ENCODE data around the gene ZNF521. TPM values are rescaled to one million over a fixed set of nuclear protein-coding genes. Genes with fewer than 3 reads are reported as not detected.
A peak's percentile ranks its signal among the peaks of the same experiment; 100 is the strongest.

Gene ZNF521
- total RNA-seq, 1 donor from 2014 or later, result 58.7 TPM

GRCh38 chr18:25231327-25231691, 120.7 kb downstream of the ZNF521 start:
- Mint-ChIP-seq H3K4me3 (ENCODE audit: unreplicated experiment) (peak overlapping the region; percentile 22), H3K36me3 (ENCODE audit: unreplicated experiment) (no peaks in the 10 kb centered on the region), H3K27me3 (ENCODE audit: unreplicated experiment) (no peaks in the 10 kb centered on the region), H3K4me1 (ENCODE audit: low read depth, unreplicated experiment) (peaks cover 38% of the 10 kb centered on the region), H3K27ac (ENCODE audit: unreplicated experiment) (peak overlapping the region; percentile 92), H3K9me3 (ENCODE audit: unreplicated experiment) (peaks cover 3% of the 10 kb centered on the region)
- no peak for TF ChIP-seq CTCF (IDR thresholded peaks at IDR 0.05; ENCODE audit: partially characterized antibody, unreplicated experiment)
- DNase-seq, result no peak

GRCh38 chr18:25230658-25231326, 121.2 kb downstream of the ZNF521 start:
- DNase-seq, result no peak
- peaks cover 3% of the 10 kb centered on the region for H3K9me3 Mint-ChIP-seq (ENCODE audit: unreplicated experiment)
- peak overlapping the region; percentile 92 for H3K27ac Mint-ChIP-seq (ENCODE audit: unreplicated experiment)
- peaks cover 2% of the 10 kb centered on the region for H3K36me3 Mint-ChIP-seq (ENCODE audit: unreplicated experiment)
- H3K27me3 Mint-ChIP-seq (ENCODE audit: unreplicated experiment), result no peaks in the 10 kb centered on the region
- no peak for TF ChIP-seq CTCF (IDR thresholded peaks at IDR 0.05; ENCODE audit: partially characterized antibody, unreplicated experiment)
- H3K4me1 Mint-ChIP-seq (ENCODE audit: low read depth, unreplicated experiment), result peaks cover 35% of the 10 kb centered on the region
- H3K4me3 Mint-ChIP-seq (ENCODE audit: unreplicated experiment), result peak overlapping the region; percentile 22

- Mint-ChIP-seq H3K27me3 (ENCODE audit: unreplicated experiment) (peaks cover 2% of the 10 kb centered on the region), H3K4me1 (ENCODE audit: low read depth, unreplicated experiment) (peaks cover 35% of the 10 kb centered on the region), H3K4me3 (ENCODE audit: unreplicated experiment) (no peak overlapping the region), H3K9me3 (ENCODE audit: unreplicated experiment) (peaks cover 3% of the 10 kb centered on the region), H3K27ac (ENCODE audit: unreplicated experiment) (no peak overlapping the region), H3K36me3 (ENCODE audit: unreplicated experiment) (peaks cover 5% of the 10 kb centered on the region)
- TF ChIP-seq CTCF (IDR thresholded peaks at IDR 0.05; ENCODE audit: partially characterized antibody, unreplicated experiment), result no peak
- no peak for DNase-seq
Measured at GRCh38 chr18:25229920-25230319, 122.0 kb downstream of the ZNF521 start.

- H3K4me3 Mint-ChIP-seq (ENCODE audit: unreplicated experiment), result no peak overlapping the region
- TF ChIP-seq CTCF (IDR thresholded peaks at IDR 0.05; ENCODE audit: partially characterized antibody, unreplicated experiment), result no peak
- no peak for DNase-seq
- H3K27ac Mint-ChIP-seq (ENCODE audit: unreplicated experiment), result peak overlapping the region; percentile 64
- H3K27me3 Mint-ChIP-seq (ENCODE audit: unreplicated experiment), result peaks cover 2% of the 10 kb centered on the region
- peaks cover 41% of the 10 kb centered on the region for H3K4me1 Mint-ChIP-seq (ENCODE audit: low read depth, unreplicated experiment)
- H3K36me3 Mint-ChIP-seq (ENCODE audit: unreplicated experiment), result peaks cover 5% of the 10 kb centered on the region
- H3K9me3 Mint-ChIP-seq (ENCODE audit: unreplicated experiment), result peaks cover 3% of the 10 kb centered on the region
Measured at GRCh38 chr18:25229081-25229480, 122.9 kb downstream of the ZNF521 start.

GRCh38 chr18:25228410-25228809, 123.6 kb downstream of the ZNF521 start:
- H3K27me3 Mint-ChIP-seq (ENCODE audit: unreplicated experiment), result peaks cover 2% of the 10 kb centered on the region
- no peak for TF ChIP-seq CTCF (IDR thresholded peaks at IDR 0.05; ENCODE audit: partially characterized antibody, unreplicated experiment)
- no peak for DNase-seq
- H3K27ac Mint-ChIP-seq (ENCODE audit: unreplicated experiment), result no peak overlapping the region
- peaks cover 5% of the 10 kb centered on the region for H3K36me3 Mint-ChIP-seq (ENCODE audit: unreplicated experiment)
- H3K4me1 Mint-ChIP-seq (ENCODE audit: low read depth, unreplicated experiment), result peaks cover 39% of the 10 kb centered on the region
- peaks cover 3% of the 10 kb centered on the region for H3K9me3 Mint-ChIP-seq (ENCODE audit: unreplicated experiment)
- no peak overlapping the region for H3K4me3 Mint-ChIP-seq (ENCODE audit: unreplicated experiment)
